Measurements from ENCODE around the gene LILRA2. TPM values are rescaled to one million over a fixed set of nuclear protein-coding genes. Genes with fewer than 3 reads are reported as not detected.
"Not testable (repeated sequence)": the region's sequence is repeated elsewhere in the genome, so short reads cannot be mapped to it uniquely, and the experiment has no call there.

LILRA2 gene
- total RNA-seq, 1 donor from 2014 or later = not detected

DNA sequence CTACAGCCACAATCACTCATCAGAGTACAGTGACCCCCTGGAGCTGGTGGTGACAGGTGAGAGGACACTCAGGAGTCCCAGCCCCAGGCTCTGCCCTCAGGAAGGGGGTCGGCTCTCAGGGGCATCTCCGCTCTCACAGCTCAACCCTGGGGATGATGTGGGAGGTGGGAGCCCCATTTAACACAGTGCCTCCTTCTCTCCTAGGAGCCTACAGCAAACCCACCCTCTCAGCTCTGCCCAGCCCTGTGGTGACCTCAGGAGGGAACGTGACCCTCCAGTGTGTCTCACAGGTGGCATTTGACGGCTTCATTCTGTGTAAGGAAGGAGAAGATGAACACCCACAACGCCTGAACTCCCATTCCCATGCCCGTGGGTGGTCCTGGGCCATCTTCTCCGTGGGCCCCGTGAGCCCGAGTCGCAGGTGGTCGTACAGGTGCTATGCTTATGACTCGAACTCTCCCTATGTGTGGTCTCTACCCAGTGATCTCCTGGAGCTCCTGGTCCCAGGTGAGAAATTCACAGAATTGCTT is 1.0 kb downstream of the LILRA2 start:
- H3K27me3 Mint-ChIP-seq (ENCODE audit: insufficient read depth, low read depth) = peaks cover 8% of the 10 kb centered on the region
- no peaks in the 10 kb centered on the region for H3K36me3 ChIP-seq
- H3K4me1 Mint-ChIP-seq = no peaks in the 10 kb centered on the region
- H3K9me3 ChIP-seq (ENCODE audit: low read depth) = no peaks in the 10 kb centered on the region
- peaks cover 43% of the 10 kb centered on the region for H3K9me3 Mint-ChIP-seq
- H3K4me2 ChIP-seq = no peak overlapping the region
- H3K79me2 ChIP-seq (ENCODE audit: low read depth) = no peaks in the 10 kb centered on the region
- no peak overlapping the region for H3K4me3 Mint-ChIP-seq
- no peak overlapping the region for H3K9ac ChIP-seq
- no peaks in the 10 kb centered on the region for H3F3A ChIP-seq (ENCODE audit: low read depth)
- H3K27me3 ChIP-seq = no peaks in the 10 kb centered on the region
- no peaks in the 10 kb centered on the region for H3K4me1 ChIP-seq
- H3K36me3 Mint-ChIP-seq = no peaks in the 10 kb centered on the region
- H3K4me3 ChIP-seq = no peak overlapping the region
- no peaks in the 10 kb centered on the region for H4K20me1 ChIP-seq (ENCODE audit: low read depth)
- no peak for TF ChIP-seq EZH2phosphoT487 (IDR thresholded peaks at IDR 0.05)
- no peak for TF ChIP-seq EZH2 (IDR thresholded peaks at IDR 0.05)
- no peak for TF ChIP-seq CTCF (IDR thresholded peaks at IDR 0.05)
- H3K27ac Mint-ChIP-seq = no peak overlapping the region
- no peak overlapping the region for H2AFZ ChIP-seq (replicated peaks)
- no peak overlapping the region for H3K27ac ChIP-seq
- DNase-seq (ENCODE audit: low spot score) = no peak

GRCh38 chr19:54575205-54575604 is 1.6 kb downstream of the LILRA2 start:
- H3K36me3 ChIP-seq; H3K79me2 ChIP-seq (ENCODE audit: low read depth); DNase-seq (ENCODE audit: low spot score); H3K4me3 Mint-ChIP-seq; H3K27ac ChIP-seq; H3K4me1 ChIP-seq; H3K4me1 Mint-ChIP-seq; H4K20me1 ChIP-seq (ENCODE audit: low read depth); H3K4me2 ChIP-seq; H3K4me3 ChIP-seq; H3K9ac ChIP-seq; H3K9me3 ChIP-seq (ENCODE audit: low read depth); H3K36me3 Mint-ChIP-seq; H3K27me3 ChIP-seq; H3K27me3 Mint-ChIP-seq (ENCODE audit: insufficient read depth, low read depth); H3F3A ChIP-seq (ENCODE audit: low read depth); H3K27ac Mint-ChIP-seq; H2AFZ ChIP-seq (replicated peaks): not testable (repeated sequence)
- peaks cover 42% of the 10 kb centered on the region for H3K9me3 Mint-ChIP-seq

DNA sequence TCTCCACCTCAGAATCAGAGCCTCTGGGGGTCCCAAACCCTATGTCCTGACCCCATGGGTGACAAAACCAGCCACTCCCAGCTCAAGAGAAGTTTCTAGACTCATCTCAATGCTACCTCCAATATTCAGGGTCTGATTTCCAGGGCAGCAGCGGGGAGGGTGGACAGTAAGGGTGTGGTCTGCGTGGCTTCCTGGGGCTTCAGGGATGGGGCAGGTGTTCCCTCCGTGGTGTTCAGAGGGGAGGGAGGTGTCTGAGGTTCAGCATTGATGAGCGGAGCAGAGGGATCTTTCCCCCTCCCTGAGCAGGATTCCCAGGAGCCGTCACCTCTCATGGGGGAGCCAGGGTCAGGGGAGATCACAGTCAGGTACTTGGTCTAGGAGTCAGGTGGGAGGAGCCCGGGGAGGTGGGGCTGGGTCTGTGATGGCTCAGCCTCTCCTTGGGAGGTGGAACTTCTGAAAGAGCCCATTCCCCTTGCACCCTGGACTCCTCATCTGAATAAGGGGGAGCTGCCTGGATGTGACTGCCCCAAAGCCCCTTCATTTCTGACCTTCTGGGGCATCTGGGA is 2.9 kb downstream of the LILRA2 start:
- Histone ChIP-seq H3K27ac (no peak overlapping the region), H2AFZ (replicated peaks) (no peak overlapping the region), H4K20me1 (ENCODE audit: low read depth) (no peaks in the 10 kb centered on the region), H3K4me2 (no peak overlapping the region), H3K36me3 (no peaks in the 10 kb centered on the region), H3K9me3 (ENCODE audit: low read depth) (no peaks in the 10 kb centered on the region), H3K9ac (no peak overlapping the region), H3K4me3 (no peak overlapping the region), H3K4me1 (no peaks in the 10 kb centered on the region), H3K27me3 (no peaks in the 10 kb centered on the region), H3K79me2 (ENCODE audit: low read depth) (no peaks in the 10 kb centered on the region), H3F3A (ENCODE audit: low read depth) (no peaks in the 10 kb centered on the region)
- H3K4me3 Mint-ChIP-seq = no peak overlapping the region
- no peak for TF ChIP-seq EZH2phosphoT487 (IDR thresholded peaks at IDR 0.05)
- TF ChIP-seq EZH2 (IDR thresholded peaks at IDR 0.05) = no peak
- no peak for TF ChIP-seq CTCF (IDR thresholded peaks at IDR 0.05)
- DNase-seq (ENCODE audit: low spot score) = no peak
- peaks cover 4% of the 10 kb centered on the region for H3K27me3 Mint-ChIP-seq (ENCODE audit: insufficient read depth, low read depth)
- no peaks in the 10 kb centered on the region for H3K36me3 Mint-ChIP-seq
- no peak overlapping the region for H3K27ac Mint-ChIP-seq
- H3K9me3 Mint-ChIP-seq = peaks cover 39% of the 10 kb centered on the region
- H3K4me1 Mint-ChIP-seq = no peaks in the 10 kb centered on the region

DNA sequence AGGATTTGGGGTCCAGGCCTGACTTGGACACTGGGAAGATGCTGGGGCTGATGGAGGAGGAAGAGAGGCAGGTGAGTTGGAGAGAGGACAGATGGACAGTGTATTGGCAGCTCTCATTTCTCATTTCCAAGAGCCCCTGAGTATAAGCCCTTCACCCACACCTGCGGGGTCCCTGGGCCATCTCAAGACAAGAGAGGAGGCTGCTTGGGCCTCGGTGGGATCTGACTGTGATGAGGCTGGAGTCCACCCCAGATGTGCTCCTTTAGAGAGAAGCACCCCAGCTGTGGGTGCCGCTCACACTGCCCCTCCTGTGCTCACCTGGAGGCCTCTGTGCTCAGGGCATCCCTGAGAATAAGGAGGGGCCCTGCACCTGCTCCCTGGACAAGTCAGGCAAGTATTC is 3.7 kb downstream of the LILRA2 start:
- H3K27ac ChIP-seq = no peak overlapping the region
- H4K20me1 ChIP-seq (ENCODE audit: low read depth) = no peaks in the 10 kb centered on the region
- H3K4me2 ChIP-seq = no peak overlapping the region
- H3K9ac ChIP-seq = no peak overlapping the region
- H3K27me3 ChIP-seq = no peaks in the 10 kb centered on the region
- no peaks in the 10 kb centered on the region for H3F3A ChIP-seq (ENCODE audit: low read depth)
- H3K9me3 ChIP-seq (ENCODE audit: low read depth) = no peaks in the 10 kb centered on the region
- Mint-ChIP-seq H3K4me3 (no peak overlapping the region), H3K27ac (no peak overlapping the region), H3K4me1 (no peaks in the 10 kb centered on the region), H3K36me3 (no peaks in the 10 kb centered on the region), H3K9me3 (peaks cover 36% of the 10 kb centered on the region), H3K27me3 (ENCODE audit: insufficient read depth, low read depth) (peaks cover 4% of the 10 kb centered on the region)
- H3K4me1 ChIP-seq = no peaks in the 10 kb centered on the region
- no peak overlapping the region for H2AFZ ChIP-seq (replicated peaks)
- no peak for DNase-seq (ENCODE audit: low spot score)
- H3K79me2 ChIP-seq (ENCODE audit: low read depth) = no peaks in the 10 kb centered on the region
- TF ChIP-seq EZH2 (IDR thresholded peaks at IDR 0.05) (no peak), CTCF (IDR thresholded peaks at IDR 0.05) (no peak), EZH2phosphoT487 (IDR thresholded peaks at IDR 0.05) (no peak)
- H3K4me3 ChIP-seq = no peak overlapping the region
- no peaks in the 10 kb centered on the region for H3K36me3 ChIP-seq

DNA sequence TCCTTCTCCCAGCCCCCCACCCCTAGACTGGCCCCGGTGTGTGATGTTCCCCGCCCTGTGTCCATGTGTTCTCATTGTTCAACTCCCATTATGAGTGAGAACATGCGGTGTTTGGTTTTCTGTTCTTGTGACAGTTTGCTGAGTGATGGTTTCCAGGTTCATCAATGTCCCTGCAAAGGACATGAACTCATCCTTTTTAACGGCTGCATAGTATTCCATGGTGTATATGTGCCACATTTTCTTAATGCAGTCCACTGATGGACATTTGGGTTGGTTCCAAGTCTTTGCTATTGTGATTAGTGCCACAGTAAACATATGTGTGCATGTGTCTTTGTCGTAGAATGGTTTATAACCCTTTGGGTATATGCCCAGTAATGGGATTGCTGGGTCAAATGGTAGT is 4.7 kb downstream of the LILRA2 start:
- H3K4me3 ChIP-seq; H3K4me3 Mint-ChIP-seq; H3K27ac ChIP-seq; H2AFZ ChIP-seq (replicated peaks); H4K20me1 ChIP-seq (ENCODE audit: low read depth); H3K9me3 ChIP-seq (ENCODE audit: low read depth); H3K36me3 ChIP-seq; H3K27ac Mint-ChIP-seq; H3K36me3 Mint-ChIP-seq; H3K27me3 Mint-ChIP-seq (ENCODE audit: insufficient read depth, low read depth); H3K4me1 Mint-ChIP-seq; H3K79me2 ChIP-seq (ENCODE audit: low read depth); H3K4me1 ChIP-seq; DNase-seq (ENCODE audit: low spot score); H3K27me3 ChIP-seq; H3F3A ChIP-seq (ENCODE audit: low read depth); H3K4me2 ChIP-seq; H3K9ac ChIP-seq: not testable (repeated sequence)
- H3K9me3 Mint-ChIP-seq = peaks cover 32% of the 10 kb centered on the region
